ENCODE results near the gene SLC6A18.
"Not testable (repeated sequence)": the region's sequence is repeated elsewhere in the genome, so short reads cannot be mapped to it uniquely, and the experiment has no call there.

Gene SLC6A18

GRCh38 chr5:1264211-1264610 is 39.0 kb downstream of the SLC6A18 start:
- DNase-seq = no peak
- TF ChIP-seq POLR2A (IDR thresholded peaks at IDR 0.05; ENCODE audit: low read length) (no peak), GATA1 (IDR thresholded peaks at IDR 0.05; ENCODE audit: low read depth, low read length) (no peak)

- no peak for DNase-seq
- TF ChIP-seq POLR2A (IDR thresholded peaks at IDR 0.05; ENCODE audit: low read length) (no peak), GATA1 (IDR thresholded peaks at IDR 0.05; ENCODE audit: low read depth, low read length) (no peak)
Measured at GRCh38 chr5:1265026-1265425, 39.8 kb downstream of the SLC6A18 start.

- TF ChIP-seq GATA1 (IDR thresholded peaks at IDR 0.05; ENCODE audit: low read depth, low read length) (no peak), POLR2A (IDR thresholded peaks at IDR 0.05; ENCODE audit: low read length) (no peak)
Measured at GRCh38 chr5:1265461-1266455, 40.6 kb downstream of the SLC6A18 start.

GRCh38 chr5:1266791-1267190 is 41.6 kb downstream of the SLC6A18 start:
- DNase-seq = no peak
- TF ChIP-seq GATA1 (IDR thresholded peaks at IDR 0.05; ENCODE audit: low read depth, low read length) (no peak), POLR2A (IDR thresholded peaks at IDR 0.05; ENCODE audit: low read length) (no peak)

More at GRCh38 chr5:1265461-1266455, 40.6 kb downstream of the SLC6A18 start:
- no peak for DNase-seq

- DNase-seq = not testable (repeated sequence)
Measured at GRCh38 chr5:1267464-1267863, 42.3 kb downstream of the SLC6A18 start.

DNA sequence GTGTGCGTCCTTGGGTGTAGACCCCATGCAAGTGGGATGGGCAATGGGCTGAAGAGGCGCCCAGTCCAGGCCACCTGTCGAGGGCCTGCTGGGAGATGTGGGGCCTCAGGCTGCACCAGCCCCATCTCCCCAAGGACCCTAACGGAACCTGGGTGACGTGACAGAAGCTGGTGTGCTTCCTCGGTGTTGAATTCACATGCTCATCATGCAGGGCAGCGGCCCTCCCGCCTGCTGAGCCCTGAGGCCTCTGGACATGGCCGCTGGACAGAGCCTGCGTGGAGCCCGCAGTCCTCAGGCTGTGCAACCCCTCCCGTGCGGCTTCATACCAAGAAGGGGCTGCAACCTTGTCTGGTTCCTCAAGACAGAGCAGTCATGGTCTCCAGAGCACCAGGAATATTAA is 42.9 kb downstream of the SLC6A18 start:
- no peak for DNase-seq
- TF ChIP-seq POLR2A (IDR thresholded peaks at IDR 0.05; ENCODE audit: low read length) (no peak), GATA1 (IDR thresholded peaks at IDR 0.05; ENCODE audit: low read depth, low read length) (no peak)

GRCh38 chr5:1268666-1269065 is 43.5 kb downstream of the SLC6A18 start:
- TF ChIP-seq GATA1 (IDR thresholded peaks at IDR 0.05; ENCODE audit: low read depth, low read length) (no peak), POLR2A (IDR thresholded peaks at IDR 0.05; ENCODE audit: low read length) (no peak)
- DNase-seq = no peak

GRCh38 chr5:1270426-1270825 is 45.2 kb downstream of the SLC6A18 start:
- TF ChIP-seq GATA1 (IDR thresholded peaks at IDR 0.05; ENCODE audit: low read depth, low read length) (no peak), POLR2A (IDR thresholded peaks at IDR 0.05; ENCODE audit: low read length) (no peak)
- no peak for DNase-seq

GRCh38 chr5:1270933-1271914 is 46.0 kb downstream of the SLC6A18 start:
- no peak for TF ChIP-seq GATA1 (IDR thresholded peaks at IDR 0.05; ENCODE audit: low read depth, low read length)
- TF ChIP-seq POLR2A (IDR thresholded peaks at IDR 0.05; ENCODE audit: low read length) = no peak
- DNase-seq = no peak

GRCh38 chr5:1272201-1272600 is 47.0 kb downstream of the SLC6A18 start:
- DNase-seq = no peak
- TF ChIP-seq GATA1 (IDR thresholded peaks at IDR 0.05; ENCODE audit: low read depth, low read length) (no peak), POLR2A (IDR thresholded peaks at IDR 0.05; ENCODE audit: low read length) (no peak)

GRCh38 chr5:1273745-1274144 is 48.6 kb downstream of the SLC6A18 start:
- TF ChIP-seq POLR2A (IDR thresholded peaks at IDR 0.05; ENCODE audit: low read length) = no peak

GRCh38 chr5:1274471-1274870 is 49.3 kb downstream of the SLC6A18 start:
- no peak for DNase-seq
- TF ChIP-seq POLR2A (IDR thresholded peaks at IDR 0.05; ENCODE audit: low read length) (no peak), GATA1 (IDR thresholded peaks at IDR 0.05; ENCODE audit: low read depth, low read length) (no peak)

More at GRCh38 chr5:1273745-1274144, 48.6 kb downstream of the SLC6A18 start:
- DNase-seq = no peak

DNA sequence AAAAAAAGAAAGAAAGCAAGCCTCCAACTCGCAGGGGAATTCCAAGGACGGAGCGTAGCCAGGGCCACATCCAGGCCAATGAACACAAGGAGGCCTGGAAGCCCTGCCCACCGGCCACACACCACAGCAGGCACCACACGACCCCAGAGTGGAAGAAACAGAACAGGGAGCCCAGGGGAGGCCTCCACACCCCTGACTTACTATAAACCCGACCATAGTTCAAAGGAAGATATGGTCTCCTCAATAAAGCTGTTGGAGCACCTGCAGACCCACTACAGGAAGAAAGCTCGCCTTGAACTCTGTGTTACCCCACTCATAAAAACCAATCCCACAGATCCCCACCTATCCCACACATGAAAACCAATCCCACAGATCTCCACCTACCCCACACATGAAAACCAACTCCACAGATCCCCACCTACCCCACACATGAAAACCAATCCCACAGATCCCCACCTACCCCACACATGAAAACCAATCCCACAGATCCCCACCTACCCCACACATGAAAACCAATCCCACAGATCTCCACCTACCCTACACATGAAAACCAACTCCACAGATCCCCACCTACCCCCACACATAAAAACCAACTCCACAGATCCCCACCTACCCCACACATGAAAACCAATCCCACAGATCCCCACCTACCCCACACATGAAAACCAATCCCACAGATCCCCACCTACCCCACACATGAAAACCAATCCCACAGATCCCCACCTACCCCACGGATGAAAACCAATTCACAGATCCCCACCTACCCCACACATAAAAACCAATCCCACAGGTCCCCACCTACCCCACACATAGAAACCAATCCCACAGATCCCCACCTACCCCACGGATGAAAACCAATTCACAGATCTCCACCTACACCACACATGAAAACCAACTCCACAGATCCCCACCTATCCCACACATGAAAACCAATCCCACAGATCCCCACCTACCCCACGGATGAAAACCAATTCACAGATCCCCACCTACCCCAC is 50.5 kb downstream of the SLC6A18 start:
- DNase-seq = not testable (repeated sequence)
